HepG2 (cell line): ENCODE measurements around the gene GPBAR1. TPM values are rescaled to one million over a fixed set of nuclear protein-coding genes. Genes with fewer than 3 reads are reported as not detected.

Experiments used
- EHMT2 ChIP-seq: fragments of 200-600 bp; sonication (generic); IDR thresholded peaks from 2 replicates; pipeline ENCODE4 v1.7.0; 2017; ENCODE audit warnings: antibody characterized with exemption, low read depth, low read length, borderline replicate concordance
- GABPA ChIP-seq, 2 experiments: IDR thresholded peaks; 2 replicates each; pipeline ENCODE4 v1.6.1; 2011 to 2016; ENCODE audit warnings: low read depth in 2 of 2, low read length in 1 of 2, missing biosample characterization in 1 of 2, missing genetic modification characterization in 1 of 2
- HNF4A ChIP-seq: sonication (generic); formaldehyde crosslinking; IDR thresholded peaks from 2 replicates; pipeline ENCODE4 v1.4.0; 2020; ENCODE audit warnings: missing genetic modification reagents
- HNF4G ChIP-seq, 2 experiments: sonication (generic) in 1 of 2; formaldehyde crosslinking in 1 of 2; IDR thresholded peaks; 2 replicates each; pipeline versions ENCODE4 v1.4.0 to v1.6.1; 2011 to 2020; ENCODE audit warnings: borderline replicate concordance in 2 of 2, low read depth in 2 of 2, mild to moderate bottlenecking in 2 of 2, low read length in 1 of 2, missing genetic modification reagents in 1 of 2, moderate library complexity in 1 of 2
- JUN ChIP-seq: sonication (generic); formaldehyde crosslinking; IDR thresholded peaks from 2 replicates; pipeline ENCODE4 v1.4.0; 2020; ENCODE audit warnings: mild to moderate bottlenecking, missing genetic modification reagents
- KLF15 ChIP-seq: sonication (generic); formaldehyde crosslinking; IDR thresholded peaks from 2 replicates; pipeline ENCODE4 v1.8.1; 2023; ENCODE audit warnings: borderline replicate concordance, mild to moderate bottlenecking, inconsistent platforms, missing genetic modification reagents, mixed read lengths
- PHF21A ChIP-seq: sonication (generic); formaldehyde crosslinking; IDR thresholded peaks from 2 replicates; pipeline ENCODE4 v1.5.0; 2020; ENCODE audit warnings: mild to moderate bottlenecking, missing genetic modification reagents
- PPARG ChIP-seq: conservative IDR thresholded peaks from 2 replicates; pipeline ENCODE4 v1.6.1; 2016; ENCODE audit warnings: missing biosample characterization, missing genetic modification reagents
- RBM39 ChIP-seq: fragments of 200-400 bp; formaldehyde crosslinking; IDR thresholded peaks from one replicate; pipeline ENCODE4 v1.6.1; 2018; ENCODE audit warnings: antibody characterized with exemption, mild to moderate bottlenecking, low read depth, low read length; ENCODE audit not compliant: poor library complexity, severe bottlenecking
- RXRA ChIP-seq: sonication (generic); formaldehyde crosslinking; IDR thresholded peaks from 2 replicates; pipeline ENCODE4 v1.5.1; 2020; ENCODE audit warnings: missing genetic modification reagents
- XRCC5 ChIP-seq: fragments of 200-400 bp; formaldehyde crosslinking; optimal IDR thresholded peaks from 2 replicates; pipeline ENCODE3; 2017; ENCODE audit warnings: mild to moderate bottlenecking, low read length
- YEATS2 ChIP-seq: sonication (generic); formaldehyde crosslinking; IDR thresholded peaks from 2 replicates; pipeline ENCODE4 v1.4.0; 2020; ENCODE audit warnings: missing genetic modification reagents, borderline replicate concordance
- ZNF383 ChIP-seq: sonication (generic); formaldehyde crosslinking; IDR thresholded peaks from 2 replicates; pipeline ENCODE4 v1.4.0; 2020; ENCODE audit warnings: missing genetic modification reagents, mild to moderate bottlenecking, borderline replicate concordance
- ZNF619 ChIP-seq: sonication (generic); formaldehyde crosslinking; IDR thresholded peaks from 2 replicates; pipeline ENCODE4 v1.4.0; 2020; ENCODE audit warnings: mild to moderate bottlenecking, missing genetic modification reagents
- ZNF672 ChIP-seq: sonication (generic); formaldehyde crosslinking; IDR thresholded peaks from 2 replicates; pipeline ENCODE4 v1.8.1; 2022; ENCODE audit warnings: missing genetic modification reagents
- polyA plus RNA-seq, 8 experiments: library from polyadenylated mRNA; depleted of rRNA in 3 of 8; stranded (reverse) in 7 of 8; unstranded in 1 of 8; fragments of >200 nt; fragmentation: Illumina TruSeq in 4 of 8; extraction: Trizol in 4 of 8; gene quantifications; 2 replicates each; pipeline versions ENCODE4 v1.2.1 to v1.2.3, GENCODE V29; 2011 to 2016; ENCODE audit warnings: low read depth in 4 of 8, missing spikeins in 1 of 8, mixed read lengths in 1 of 8; ENCODE audit not compliant: insufficient read depth in 1 of 8
- total RNA-seq, 5 experiments: library from RNA; depleted of rRNA; stranded (reverse); fragments of >200 nt; fragmentation: Illumina TruSeq; extraction: Trizol; gene quantifications; 2 replicates each; pipeline ENCODE4 v1.2.3, GENCODE V29; 2016; ENCODE audit warnings: low read depth in 1 of 5
- TF ChIP-seq, protein P1 (sequence below): sonication (generic); formaldehyde crosslinking; IDR thresholded peaks from 2 replicates; pipeline ENCODE4 v1.9.0; 2022; ENCODE audit warnings: low read depth, missing genetic modification reagents
- TF ChIP-seq, protein P2 (sequence below): sonication (generic); formaldehyde crosslinking; IDR thresholded peaks from 2 replicates; pipeline ENCODE4 v1.8.1; 2022; ENCODE audit warnings: mild to moderate bottlenecking, missing genetic modification reagents
- TF ChIP-seq, protein P3 (sequence below): sonication (generic); formaldehyde crosslinking; IDR thresholded peaks from 2 replicates; pipeline ENCODE4 v1.9.0; 2021; ENCODE audit warnings: mild to moderate bottlenecking, missing genetic modification reagents

GPBAR1 gene
- total and polyA plus RNA-seq, 2 of the 13 experiments (the other 11 are each of a cell fraction or from before 2014, with no cell fraction given): 0.05 to 0.09 TPM

DNA sequence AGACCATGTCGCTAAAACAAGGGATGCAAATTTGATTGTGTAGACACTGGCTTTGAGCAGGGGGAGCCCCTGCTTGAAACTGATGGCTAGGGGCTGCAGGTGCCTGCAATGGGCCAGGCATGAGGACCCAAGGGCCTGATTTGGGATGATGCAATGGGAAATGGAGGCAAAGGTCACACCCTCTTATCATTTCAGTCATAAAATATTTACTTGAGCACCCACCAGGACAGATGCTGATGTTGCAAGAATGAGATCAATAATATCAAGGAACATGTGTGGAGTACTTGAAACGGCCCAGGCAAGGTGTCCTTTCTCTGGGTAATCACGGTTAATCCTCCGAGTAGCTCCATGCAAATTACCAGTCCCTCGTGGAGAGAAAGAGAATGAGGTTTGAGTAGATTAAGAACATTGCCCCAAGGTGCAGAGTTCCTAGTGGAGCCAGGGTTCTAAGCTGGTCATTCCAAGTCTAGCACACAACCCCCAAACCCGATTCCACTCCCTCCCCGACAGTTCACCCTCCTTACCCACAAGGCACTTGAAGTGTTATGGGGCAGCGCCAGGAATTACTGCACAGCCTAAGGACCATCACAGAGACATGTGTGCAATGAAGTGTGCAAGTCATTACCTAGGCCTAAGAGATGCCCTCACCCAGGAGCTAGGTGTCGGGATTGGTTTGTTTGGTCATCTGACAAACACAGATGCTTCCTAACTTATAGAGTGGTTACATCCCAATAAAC, 45.5 kb downstream of the GPBAR1 start (continued):
- TF ChIP-seq HNF4G (IDR thresholded peaks at IDR 0.05; ENCODE audit: borderline replicate concordance, low read depth, low read length) (peak; percentile 36; the same call in 1 of the 2 replicates), HNF4G (CRISPR knock-in tag; IDR thresholded peaks at IDR 0.05; ENCODE audit: borderline replicate concordance, low read depth) (no peak), JUN (no peak), ZNF619 (CRISPR knock-in tag) (no peak), XRCC5 (no peak), ZNF672 (CRISPR knock-in tag) (no peak), EHMT2 (no peak), PPARG (peak; percentile 71; the same call in 1 of the 2 replicates), KLF15 (CRISPR knock-in tag) (no peak), RXRA (CRISPR knock-in tag) (0 out of 2 replicates have a peak, but pooled peaks have one; percentile 15), RBM39 (no peak), ZNF383 (CRISPR knock-in tag) (no peak), YEATS2 (CRISPR knock-in tag) (no peak), GABPA (IDR thresholded peaks at IDR 0.05; ENCODE audit: low read depth, low read length) (no peak), GABPA (CRISPR knock-in tag; IDR thresholded peaks at IDR 0.05; ENCODE audit: low read depth) (no peak), HNF4A (CRISPR knock-in tag) (peak; percentile 31; the same call in 1 of the 2 replicates), PHF21A (peak; percentile 41; the same call in 1 of the 2 replicates)
- TF ChIP-seq, protein P1, sequence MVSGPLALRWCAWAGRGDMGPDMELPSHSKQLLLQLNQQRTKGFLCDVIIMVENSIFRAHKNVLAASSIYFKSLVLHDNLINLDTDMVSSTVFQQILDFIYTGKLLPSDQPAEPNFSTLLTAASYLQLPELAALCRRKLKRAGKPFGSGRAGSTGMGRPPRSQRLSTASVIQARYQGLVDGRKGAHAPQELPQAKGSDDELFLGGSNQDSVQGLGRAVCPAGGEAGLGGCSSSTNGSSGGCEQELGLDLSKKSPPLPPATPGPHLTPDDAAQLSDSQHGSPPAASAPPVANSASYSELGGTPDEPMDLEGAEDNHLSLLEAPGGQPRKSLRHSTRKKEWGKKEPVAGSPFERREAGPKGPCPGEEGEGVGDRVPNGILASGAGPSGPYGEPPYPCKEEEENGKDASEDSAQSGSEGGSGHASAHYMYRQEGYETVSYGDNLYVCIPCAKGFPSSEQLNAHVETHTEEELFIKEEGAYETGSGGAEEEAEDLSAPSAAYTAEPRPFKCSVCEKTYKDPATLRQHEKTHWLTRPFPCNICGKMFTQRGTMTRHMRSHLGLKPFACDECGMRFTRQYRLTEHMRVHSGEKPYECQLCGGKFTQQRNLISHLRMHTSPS (CRISPR knock-in tag): no peak
- TF ChIP-seq, protein P2, sequence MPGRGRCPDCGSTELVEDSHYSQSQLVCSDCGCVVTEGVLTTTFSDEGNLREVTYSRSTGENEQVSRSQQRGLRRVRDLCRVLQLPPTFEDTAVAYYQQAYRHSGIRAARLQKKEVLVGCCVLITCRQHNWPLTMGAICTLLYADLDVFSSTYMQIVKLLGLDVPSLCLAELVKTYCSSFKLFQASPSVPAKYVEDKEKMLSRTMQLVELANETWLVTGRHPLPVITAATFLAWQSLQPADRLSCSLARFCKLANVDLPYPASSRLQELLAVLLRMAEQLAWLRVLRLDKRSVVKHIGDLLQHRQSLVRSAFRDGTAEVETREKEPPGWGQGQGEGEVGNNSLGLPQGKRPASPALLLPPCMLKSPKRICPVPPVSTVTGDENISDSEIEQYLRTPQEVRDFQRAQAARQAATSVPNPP (CRISPR knock-in tag): no peak
- TF ChIP-seq, protein P3, sequence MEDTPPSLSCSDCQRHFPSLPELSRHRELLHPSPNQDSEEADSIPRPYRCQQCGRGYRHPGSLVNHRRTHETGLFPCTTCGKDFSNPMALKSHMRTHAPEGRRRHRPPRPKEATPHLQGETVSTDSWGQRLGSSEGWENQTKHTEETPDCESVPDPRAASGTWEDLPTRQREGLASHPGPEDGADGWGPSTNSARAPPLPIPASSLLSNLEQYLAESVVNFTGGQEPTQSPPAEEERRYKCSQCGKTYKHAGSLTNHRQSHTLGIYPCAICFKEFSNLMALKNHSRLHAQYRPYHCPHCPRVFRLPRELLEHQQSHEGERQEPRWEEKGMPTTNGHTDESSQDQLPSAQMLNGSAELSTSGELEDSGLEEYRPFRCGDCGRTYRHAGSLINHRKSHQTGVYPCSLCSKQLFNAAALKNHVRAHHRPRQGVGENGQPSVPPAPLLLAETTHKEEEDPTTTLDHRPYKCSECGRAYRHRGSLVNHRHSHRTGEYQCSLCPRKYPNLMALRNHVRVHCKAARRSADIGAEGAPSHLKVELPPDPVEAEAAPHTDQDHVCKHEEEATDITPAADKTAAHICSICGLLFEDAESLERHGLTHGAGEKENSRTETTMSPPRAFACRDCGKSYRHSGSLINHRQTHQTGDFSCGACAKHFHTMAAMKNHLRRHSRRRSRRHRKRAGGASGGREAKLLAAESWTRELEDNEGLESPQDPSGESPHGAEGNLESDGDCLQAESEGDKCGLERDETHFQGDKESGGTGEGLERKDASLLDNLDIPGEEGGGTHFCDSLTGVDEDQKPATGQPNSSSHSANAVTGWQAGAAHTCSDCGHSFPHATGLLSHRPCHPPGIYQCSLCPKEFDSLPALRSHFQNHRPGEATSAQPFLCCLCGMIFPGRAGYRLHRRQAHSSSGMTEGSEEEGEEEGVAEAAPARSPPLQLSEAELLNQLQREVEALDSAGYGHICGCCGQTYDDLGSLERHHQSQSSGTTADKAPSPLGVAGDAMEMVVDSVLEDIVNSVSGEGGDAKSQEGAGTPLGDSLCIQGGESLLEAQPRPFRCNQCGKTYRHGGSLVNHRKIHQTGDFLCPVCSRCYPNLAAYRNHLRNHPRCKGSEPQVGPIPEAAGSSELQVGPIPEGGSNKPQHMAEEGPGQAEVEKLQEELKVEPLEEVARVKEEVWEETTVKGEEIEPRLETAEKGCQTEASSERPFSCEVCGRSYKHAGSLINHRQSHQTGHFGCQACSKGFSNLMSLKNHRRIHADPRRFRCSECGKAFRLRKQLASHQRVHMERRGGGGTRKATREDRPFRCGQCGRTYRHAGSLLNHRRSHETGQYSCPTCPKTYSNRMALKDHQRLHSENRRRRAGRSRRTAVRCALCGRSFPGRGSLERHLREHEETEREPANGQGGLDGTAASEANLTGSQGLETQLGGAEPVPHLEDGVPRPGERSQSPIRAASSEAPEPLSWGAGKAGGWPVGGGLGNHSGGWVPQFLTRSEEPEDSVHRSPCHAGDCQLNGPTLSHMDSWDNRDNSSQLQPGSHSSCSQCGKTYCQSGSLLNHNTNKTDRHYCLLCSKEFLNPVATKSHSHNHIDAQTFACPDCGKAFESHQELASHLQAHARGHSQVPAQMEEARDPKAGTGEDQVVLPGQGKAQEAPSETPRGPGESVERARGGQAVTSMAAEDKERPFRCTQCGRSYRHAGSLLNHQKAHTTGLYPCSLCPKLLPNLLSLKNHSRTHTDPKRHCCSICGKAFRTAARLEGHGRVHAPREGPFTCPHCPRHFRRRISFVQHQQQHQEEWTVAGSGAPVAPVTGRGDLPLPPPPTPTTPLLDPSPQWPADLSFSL: no peak
